ENCODE results near the gene STK33.

- no peak for TF ChIP-seq EZH2 (IDR thresholded peaks at IDR 0.05; ENCODE audit: borderline replicate concordance, insufficient read depth, low read length, poor library complexity, severe bottlenecking)
- TF ChIP-seq CTCF (IDR thresholded peaks at IDR 0.05; ENCODE audit: poor library complexity, severe bottlenecking) = no peak
- no peak for TF ChIP-seq POLR2AphosphoS5 (IDR thresholded peaks at IDR 0.05)
- no peak for TF ChIP-seq TAF1 (IDR thresholded peaks at IDR 0.05; ENCODE audit: low read depth)
- no peak for TF ChIP-seq MXI1 (conservative IDR thresholded peaks at IDR 0.05; ENCODE audit: poor library complexity, severe bottlenecking)
- no peak for TF ChIP-seq EP300 (conservative IDR thresholded peaks at IDR 0.05; ENCODE audit: poor library complexity, severe bottlenecking)
- TF ChIP-seq RAD21 (conservative IDR thresholded peaks at IDR 0.05) = no peak
- TF ChIP-seq REST (IDR thresholded peaks at IDR 0.05; ENCODE audit: borderline replicate concordance) = no peak
- no peak for TF ChIP-seq SMC3 (conservative IDR thresholded peaks at IDR 0.05; ENCODE audit: poor library complexity)
These were observed 237.1 kb downstream of the STK33 start for GRCh38 chr11:8356721-8357504.

Measured in neural cell (in vitro differentiated cells).